GM11168 (cell line): ENCODE measurements around the gene CCK.
"Not testable (repeated sequence)": the region's sequence is repeated elsewhere in the genome, so short reads cannot be mapped to it uniquely, and the experiment has no call there.

Experiments used
- in situ Hi-C: fragments of 300-500 bp; cut with MboI; formaldehyde crosslinking; loops from one replicate; pipeline ENCODE4 v1.12.0; 2022; ENCODE audit warnings: low sequenced_read_pairs; ENCODE audit not compliant: unreplicated experiment

Gene CCK, protein sequence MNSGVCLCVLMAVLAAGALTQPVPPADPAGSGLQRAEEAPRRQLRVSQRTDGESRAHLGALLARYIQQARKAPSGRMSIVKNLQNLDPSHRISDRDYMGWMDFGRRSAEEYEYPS

DNA sequence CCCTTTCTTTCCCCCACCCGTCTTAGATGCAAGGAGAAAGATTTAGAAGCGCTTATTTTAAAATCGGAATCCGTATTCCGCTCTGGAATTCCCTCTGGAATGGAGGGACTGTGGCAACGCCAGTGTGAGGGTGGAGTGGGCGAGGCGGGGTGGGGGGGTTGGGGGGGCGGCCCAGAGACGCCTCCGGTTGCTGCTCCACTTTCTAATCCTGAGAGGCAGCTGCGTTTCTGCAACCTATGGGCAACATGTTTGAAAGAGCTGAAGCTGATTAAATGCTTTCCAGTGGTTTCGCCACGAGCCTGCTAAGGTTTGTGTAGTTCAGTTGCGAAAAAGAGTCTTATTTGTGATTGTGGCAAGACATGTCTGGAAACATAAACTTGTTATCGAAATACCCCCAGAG is at the start of gene CCK:
Gene CCK (minus strand): TSS at position 101 of the 400 bp plus-strand sequence. CDS start 2,555 bp downstream, outside the sequence.
- in situ Hi-C loops: no loop called here

DNA sequence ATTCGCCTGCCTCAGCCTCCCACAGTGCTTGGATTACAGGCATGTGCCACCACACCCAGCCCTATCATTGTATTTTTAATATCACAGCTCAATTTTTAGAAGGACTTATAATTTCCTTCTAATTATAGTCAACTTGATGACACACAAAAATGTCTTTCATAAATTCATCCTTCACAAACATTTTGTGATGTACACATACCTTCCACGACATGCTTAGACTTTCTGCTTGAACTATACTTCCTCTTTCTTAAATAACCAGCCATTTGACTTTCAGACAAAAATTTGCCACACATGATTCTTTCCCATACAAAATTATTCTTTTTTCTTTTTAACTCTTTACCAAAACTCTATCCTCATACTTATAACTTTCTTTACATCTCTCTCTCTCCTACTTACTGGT is 48.4 kb upstream of the CCK start:
- in situ Hi-C loops: no loop called here

DNA sequence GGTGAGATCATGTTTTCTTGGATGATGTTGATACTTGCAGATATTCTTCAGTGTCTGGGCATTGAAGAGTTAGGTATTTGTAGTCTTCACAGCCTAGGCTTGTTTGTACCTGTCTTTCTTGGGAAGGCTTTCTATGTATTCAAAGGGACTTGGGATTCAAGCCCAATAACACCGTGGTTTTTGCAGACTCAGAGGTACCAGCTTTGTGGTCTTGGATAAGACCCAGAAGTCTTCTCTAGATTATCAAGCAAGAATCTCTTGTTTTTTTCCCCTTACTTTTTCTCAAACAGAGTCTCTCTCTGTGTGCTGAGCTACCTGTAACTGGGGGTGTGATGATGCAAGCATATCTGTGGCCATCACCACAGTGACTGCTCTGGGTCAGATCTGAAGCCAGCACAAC is 42.7 kb upstream of the CCK start:
- in situ Hi-C loops: no loop called here

DNA sequence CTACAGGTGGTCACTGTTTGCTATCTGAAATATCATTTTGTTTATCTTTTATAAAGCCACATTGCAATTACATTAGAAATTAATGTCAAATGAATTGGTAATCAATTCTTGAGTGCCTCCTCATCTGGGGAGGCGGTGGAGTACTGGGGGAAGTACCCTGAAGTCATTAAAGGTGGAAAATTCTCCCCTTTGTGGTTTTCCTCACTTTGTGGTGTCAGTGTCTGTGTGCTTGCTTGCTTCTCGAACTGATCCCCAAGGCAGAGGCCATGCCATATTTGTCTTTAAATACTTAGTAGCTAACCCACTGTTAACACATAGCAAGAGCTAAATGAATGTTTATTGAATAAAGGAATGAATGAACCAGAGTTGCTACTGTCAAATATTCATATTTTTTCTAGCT is 40.5 kb upstream of the CCK start:
- in situ Hi-C loops: no loop called here

DNA sequence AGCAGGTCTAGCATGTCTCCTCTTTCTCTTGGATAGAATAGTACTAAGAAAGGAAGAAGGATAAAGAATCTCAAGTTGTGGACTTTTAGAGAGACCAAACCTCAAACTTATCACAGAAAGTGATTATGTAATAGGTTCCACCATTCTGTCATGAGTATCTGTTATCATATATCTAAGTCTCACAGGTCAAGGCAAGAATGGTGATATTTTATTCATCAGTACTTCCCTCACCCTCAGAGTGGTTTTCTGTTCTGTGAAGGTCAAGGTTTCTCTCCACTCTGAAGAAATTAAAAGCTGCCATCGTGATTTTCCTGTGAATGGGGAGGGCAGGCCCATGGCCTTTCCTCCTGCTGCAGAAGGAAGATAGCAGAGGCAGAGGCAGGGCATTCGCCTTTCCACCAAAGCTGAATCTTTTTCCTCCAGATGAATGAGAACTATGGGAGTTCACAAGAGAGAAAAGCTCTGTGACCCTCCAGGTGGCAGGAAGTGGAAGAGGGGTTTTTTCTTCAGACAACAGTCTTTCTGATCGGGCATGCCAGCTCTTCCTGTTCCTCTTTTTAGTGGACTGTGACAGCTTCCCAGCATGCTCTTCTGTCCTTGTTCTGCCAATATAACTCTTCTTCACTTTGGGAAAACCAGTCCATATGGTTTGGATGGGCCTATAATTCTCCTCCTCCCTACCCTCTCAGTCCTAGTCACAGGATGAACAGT is 37.1 kb upstream of the CCK start:
- in situ Hi-C loops: no loop called here

DNA sequence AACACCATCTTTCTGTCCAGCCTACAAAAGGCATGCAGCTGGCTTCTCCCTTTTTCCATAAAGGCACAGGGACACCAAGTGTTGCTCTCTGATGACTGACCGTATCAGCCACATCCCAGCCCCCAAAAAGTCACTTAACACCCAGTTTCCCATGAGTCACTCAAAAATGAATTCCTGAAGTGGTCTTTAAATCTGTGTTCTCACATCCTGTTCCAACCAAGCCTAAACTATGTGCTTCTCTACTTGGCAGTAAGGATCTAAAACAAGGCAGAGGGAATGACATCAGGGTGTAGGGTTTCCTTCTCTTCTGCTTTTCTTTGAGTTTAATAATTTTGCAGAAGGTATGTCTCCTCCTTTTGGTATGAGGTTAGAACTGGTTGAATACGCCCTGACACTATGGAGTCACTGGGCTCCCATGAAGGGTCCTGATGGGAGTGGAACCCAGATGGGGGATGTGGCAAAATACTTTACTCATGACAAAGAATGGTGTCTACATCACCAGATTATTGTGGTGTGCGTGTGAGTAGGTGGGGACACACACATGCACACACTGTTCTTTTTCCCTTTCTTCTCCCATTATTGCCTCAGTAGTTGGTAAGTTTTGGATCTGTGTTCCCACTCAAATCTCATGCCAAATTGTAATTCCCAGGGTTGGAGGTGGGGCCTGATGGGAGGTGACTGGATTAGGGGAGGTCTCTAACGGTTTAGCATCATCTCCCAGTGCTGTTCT is 35.6 kb upstream of the CCK start:
- in situ Hi-C loops: no loop called here

DNA sequence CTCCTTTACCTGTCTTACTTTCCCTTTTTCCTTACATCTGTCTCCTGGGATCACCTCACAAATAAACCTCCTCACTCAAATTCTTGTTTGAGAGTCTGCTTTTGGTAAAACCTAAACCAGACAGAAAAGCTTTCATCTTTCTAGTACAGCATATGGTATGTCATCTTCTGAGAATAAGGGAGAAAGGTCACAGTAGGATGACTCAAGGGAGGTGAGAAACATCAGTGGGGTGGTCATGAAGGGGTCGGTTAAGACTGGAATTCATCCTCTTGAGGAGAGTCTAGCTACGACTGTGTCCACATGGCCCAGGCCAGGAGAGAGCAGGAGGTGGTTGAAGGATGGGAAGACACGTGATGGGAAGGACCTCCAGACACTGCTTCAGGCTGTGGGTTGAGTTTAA is 34.8 kb upstream of the CCK start:
- in situ Hi-C loops: no loop called here

DNA sequence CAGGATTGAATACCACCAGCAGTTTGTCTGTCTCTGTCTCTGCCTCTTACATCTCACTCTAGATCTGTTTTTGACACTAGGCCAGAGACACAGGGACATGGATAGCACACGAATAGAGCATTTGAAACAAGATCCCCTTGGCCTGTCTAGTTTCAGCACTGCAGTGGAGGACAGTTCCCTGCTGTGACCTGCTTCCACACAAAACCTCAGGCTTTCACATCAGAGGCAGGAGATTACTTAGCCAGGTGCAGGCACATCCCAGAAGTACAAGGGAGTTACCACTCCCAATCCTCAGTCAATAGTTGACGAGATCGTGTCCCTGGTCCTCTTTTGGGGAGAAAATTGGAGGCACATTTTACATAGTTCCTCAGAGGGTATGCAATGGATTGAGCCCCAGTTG is 34.0 kb upstream of the CCK start:
- in situ Hi-C loops: no loop called here

DNA sequence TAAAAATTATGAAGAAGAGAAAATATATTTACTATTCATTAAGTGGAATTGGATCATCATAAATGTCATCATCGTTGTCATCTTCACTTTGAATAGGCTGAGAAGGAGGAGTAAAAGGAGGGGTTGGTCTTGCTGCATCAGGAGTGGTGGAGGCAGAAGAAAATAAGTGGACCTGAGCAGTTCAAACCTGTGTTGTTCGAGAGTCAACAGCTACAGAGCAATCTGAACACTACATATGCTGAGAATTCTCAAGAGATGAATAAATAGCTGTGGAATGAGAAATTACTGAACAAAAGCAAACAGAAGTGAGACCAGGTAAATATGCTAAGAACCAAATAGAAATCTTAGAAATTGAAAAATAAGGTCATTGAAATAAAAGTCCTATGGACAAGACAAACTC is 32.3 kb upstream of the CCK start:
- in situ Hi-C loops: no loop called here

DNA sequence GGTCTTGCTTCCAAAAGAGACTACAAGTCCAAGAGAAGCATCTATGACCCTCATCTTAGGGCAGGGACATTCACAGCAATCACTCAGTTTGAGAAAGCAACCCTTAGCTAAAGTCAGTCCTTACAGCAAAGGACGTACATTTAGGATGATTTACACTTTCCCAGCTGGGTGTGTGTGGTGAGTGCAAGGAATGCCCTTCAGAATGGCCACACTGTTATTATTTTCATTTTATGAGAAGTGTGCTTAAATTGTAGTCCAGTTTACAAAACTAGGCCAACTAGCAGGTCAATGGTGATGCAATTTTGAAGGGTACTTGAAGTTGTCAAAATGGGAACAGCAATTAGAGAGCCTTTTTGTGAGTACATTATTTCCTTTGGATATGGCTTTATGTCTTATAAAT is 26.0 kb upstream of the CCK start:
- in situ Hi-C loops: no loop called here

DNA sequence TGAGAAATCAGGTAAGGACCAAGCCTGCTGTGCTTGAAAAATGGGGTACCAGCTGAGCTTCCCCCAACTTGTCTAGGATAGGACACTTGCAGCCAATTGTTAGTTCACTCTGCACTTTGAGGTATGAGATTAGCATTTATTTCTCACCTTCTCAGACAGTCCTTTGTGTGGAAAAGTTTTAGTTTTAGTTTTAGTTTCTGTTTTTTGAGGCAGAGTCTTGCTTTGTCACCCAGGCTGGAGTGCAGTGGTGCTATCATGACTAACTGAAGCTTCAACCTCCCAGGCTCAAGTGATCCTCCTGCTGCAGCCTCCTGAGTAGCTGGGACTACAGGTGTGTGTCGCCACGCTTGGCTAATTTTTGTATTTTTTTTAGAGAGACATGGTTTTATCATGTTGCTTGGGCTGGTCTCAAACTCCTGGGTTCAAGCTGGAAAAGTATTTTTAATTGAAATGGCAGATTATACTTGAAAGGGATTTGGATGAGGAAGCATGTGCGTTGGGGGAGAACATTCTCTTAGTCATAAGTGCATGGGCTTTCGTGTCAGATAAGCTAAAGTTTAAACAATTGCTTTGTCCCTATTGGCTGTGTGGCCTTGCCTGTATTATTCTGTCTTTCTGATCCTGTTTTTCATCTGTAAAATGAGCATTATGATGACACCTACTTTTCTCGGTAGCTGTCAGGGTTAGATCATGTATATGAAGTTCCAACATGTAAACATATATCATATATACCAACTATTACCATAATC is 25.2 kb upstream of the CCK start:
- in situ Hi-C loops: no loop called here

DNA sequence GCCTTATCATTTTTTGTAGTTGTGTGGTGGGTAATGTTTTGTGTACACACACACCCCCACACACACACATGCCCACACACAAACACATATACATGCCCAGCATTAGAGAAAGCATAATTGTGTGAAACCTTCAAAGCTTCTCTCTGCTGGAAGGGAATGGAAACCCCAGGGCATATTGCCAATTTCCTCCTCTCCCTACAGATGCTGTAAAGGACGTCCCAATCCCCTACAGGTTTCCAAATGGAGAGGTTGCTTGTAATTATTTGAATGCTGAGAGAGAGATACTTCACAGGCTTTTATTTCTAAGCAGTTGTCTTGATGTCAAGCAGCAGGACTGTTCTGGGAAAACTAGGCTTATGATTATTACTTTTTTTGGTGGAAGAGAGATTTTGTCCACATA is 23.0 kb upstream of the CCK start:
- in situ Hi-C loops: no loop called here

DNA sequence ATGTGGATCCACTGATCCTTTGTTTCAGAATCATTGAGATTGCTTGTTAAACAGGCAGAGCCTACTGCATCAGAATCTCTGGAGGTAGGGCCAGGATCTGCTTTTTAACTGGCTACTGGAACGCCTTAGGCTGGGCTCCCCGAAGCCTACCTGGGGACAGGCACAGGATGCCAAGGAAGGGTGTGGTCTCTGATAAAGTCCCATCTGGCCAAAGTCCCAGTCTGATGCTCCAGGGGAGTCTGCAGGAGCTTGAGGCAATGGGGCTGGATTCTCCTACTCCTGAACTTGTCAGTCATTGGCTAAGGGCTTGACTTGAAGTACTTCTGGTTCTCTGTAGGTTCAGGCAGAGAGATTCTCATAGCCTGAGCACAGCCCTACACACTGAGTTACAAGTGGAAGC is 22.4 kb upstream of the CCK start:
- in situ Hi-C loops: no loop called here

DNA sequence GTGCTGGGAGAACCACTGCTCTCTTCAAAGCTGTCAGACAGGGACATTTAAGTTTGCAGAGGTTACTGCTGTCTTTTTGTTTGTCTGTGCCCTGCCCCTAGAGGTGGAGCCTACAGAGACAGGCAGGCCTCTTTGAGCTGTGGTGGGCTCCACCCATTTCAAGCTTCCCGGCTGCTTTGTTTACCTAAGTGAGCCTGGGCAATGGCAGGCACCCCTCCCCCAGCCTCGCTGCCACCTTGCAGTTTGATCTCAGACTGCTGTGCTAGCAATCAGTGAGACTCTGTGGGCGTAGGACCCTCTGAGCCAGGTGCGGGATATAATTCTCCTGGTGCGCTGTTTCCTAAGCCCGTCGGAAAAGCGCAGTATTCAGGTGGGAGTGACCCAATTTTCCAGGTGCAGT is 21.4 kb upstream of the CCK start:
- in situ Hi-C loops: not testable (repeated sequence)

DNA sequence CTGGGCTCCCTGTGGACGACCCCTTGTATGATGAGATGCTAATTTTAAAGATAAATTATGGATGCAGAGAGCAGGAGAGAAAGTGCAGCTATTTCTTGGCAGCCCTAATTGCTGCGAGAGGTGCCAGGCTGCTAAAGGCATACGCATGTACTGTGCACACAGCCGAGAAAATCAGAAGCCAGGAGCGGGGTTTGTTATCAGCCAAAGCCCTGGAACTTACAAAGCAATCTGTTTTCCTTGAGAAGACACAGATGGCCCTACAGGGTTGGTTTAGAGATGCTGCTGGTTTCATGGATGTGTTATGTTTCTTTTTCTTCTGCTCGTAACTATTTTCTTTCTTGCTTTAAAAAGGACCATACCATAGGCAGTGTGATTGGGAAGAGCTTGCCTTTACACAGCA is 11.7 kb upstream of the CCK start:
- in situ Hi-C loops: no loop called here

DNA sequence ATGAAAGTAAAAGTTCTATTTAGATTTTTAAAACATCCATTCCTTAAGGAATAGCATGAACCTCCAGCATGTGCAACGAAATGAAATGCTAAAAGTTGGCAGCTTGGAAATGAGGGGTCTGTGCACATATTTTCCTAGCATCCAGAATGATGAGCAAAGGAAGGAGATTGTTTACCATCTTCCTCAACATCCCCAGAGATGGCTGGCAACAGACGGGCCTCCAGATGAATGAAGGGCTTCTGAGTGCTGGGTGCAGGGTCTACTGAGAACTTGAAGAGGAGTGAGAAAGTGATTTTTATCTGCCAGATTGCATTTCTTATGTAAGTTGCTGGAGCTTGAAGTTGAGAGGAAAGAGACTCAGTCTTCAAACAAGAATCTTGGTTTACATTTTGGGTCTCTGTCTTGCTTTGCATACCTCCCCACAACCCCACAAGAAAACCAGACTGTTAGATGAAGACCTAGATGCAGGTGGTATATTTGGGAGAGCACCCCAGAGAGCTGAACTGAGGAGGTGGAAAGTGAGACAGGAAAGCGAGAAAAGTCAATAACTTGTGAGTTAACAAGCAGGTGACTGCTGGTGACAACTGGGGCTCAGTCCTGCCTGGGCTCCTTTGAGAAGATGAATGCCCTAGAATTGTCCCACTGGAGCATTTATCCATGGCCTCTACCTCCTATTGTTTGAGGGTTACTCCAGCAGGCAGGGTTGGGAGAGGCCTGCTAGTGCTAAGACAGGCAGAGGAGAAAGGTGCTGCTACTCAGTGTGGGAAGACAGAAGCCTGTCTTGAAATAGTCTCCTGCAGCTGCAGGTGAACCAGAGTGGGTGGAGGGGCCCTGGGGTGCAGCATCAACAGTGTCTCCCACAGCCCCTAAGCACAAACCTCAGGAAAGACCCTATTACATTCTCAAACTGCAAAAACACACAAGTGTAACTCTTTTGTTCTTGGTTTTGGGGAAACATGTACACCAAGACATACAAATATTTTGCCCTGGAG is 10.5 kb upstream of the CCK start:
- in situ Hi-C loops: no loop called here

DNA sequence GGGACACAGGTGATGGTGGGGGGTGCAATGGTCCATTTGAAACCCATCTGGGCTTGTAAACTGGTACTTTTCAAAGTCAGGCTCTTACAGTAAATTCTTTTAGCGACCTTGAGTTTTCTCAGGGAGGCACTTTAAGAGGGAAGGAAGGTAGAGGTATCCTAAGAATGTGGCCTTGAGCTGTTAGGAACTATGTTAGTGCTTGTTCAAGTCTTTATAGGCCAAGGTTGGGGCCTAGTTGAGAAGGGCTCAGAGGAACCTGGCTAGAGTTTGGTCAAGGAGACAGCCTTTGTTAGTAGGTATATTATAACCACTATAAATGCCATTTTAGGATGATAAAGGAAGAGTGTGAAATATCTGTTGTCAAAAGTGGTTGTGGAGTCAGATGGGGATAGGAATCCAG is 9.2 kb upstream of the CCK start:
- in situ Hi-C loops: no loop called here

DNA sequence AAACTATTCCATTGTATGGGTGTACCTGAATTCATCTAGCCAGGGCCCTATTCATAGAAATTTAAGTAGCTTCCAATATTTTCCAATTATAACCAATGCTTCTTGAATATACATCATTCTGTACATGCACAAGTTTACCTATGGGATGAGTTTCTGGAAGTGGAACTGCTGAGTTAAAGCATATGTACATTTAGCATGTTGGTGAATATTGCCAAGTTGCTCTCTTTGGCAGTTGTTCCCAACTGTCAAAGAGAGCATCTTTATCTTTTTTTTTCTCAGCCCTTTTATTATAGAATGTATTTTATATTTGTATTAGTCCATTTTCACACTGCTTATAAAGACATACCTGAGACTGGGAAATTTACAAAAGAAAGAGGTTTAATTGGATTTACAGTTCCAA is 8.3 kb upstream of the CCK start:
- in situ Hi-C loops: no loop called here

DNA sequence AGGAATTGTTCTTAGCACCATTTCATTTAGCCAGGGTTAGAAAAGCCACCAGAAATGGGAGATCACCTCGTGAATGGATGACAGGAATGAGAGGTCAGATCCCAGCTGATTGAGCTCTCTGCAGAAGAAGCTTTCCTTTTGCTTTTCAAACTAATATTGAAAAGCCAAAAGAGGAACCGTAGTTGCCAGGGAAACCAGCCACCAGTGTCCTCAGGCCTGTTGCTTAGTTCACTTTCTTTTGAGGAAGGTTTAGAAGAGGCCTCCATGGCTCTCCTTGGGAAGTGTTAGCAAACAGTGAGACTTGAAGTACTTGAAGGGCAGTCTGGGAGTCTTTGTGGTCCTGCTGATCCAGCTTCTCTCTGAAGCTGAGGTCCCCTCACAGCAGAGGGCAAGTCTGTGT is 7.4 kb upstream of the CCK start:
- in situ Hi-C loops: no loop called here

DNA sequence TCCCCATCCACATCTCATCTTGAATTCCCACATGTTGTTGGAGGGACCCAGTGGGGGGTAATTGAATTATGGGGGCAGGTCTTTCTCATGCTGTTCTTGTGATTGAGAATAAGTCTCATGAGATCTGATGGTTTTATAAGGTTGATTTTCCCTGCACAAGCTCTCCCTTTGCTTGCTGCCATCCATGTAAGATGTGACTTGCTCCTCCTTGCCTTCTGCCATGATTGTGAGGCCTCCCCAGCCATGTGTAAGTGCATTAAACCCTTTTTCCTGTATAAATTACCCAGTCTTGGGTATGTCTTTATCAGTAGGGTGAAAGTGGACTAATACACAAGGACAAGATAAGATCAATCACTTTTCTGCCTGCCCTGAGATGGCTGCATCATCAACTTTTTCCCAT is 5.8 kb upstream of the CCK start:
- in situ Hi-C loops: no loop called here
